AG09319 (cell line): ENCODE results near the gene MED22.

Experiments
- DNase-seq: peaks from one replicate; pipeline ENCODE4 v3.0.0-alpha.2; 2010; ENCODE audit warnings: low read depth; ENCODE audit errors: extremely low read depth
- CTCF ChIP-seq: IDR thresholded peaks from 2 replicates; pipeline ENCODE4 v1.5.1; 2011; ENCODE audit warnings: low read depth, mild to moderate bottlenecking, inconsistent platforms, low read length, moderate library complexity

Gene MED22

GRCh38 chr9:133375116-133375723, 27.3 kb upstream of the MED22 start:
- TF ChIP-seq CTCF: no peak
- DNase-seq: no peak

- no peak for DNase-seq
Observed at GRCh38 chr9:133374612-133375115, 26.7 kb upstream of the MED22 start.

GRCh38 chr9:133372144-133372543, 24.2 kb upstream of the MED22 start:
- DNase-seq: no peak

More at GRCh38 chr9:133374612-133375115, 26.7 kb upstream of the MED22 start:
- TF ChIP-seq CTCF: no peak

GRCh38 chr9:133371261-133371711, 23.4 kb upstream of the MED22 start:
- no peak for TF ChIP-seq CTCF
- DNase-seq: no peak

More at GRCh38 chr9:133372144-133372543, 24.2 kb upstream of the MED22 start:
- TF ChIP-seq CTCF: no peak

- no peak for DNase-seq
- no peak for TF ChIP-seq CTCF
Observed at GRCh38 chr9:133370685-133371084, 22.8 kb upstream of the MED22 start.

GRCh38 chr9:133369933-133370332, 22.0 kb upstream of the MED22 start:
- TF ChIP-seq CTCF: no peak
- no peak for DNase-seq

- DNase-seq: no peak
- TF ChIP-seq CTCF: no peak
Observed at GRCh38 chr9:133369422-133369821, 21.5 kb upstream of the MED22 start.
